Chondrocyte (in vitro differentiated cells): Measurements from ENCODE around the gene ASIC3. TPM values are rescaled to one million over a fixed set of nuclear protein-coding genes. Genes with fewer than 3 reads are reported as not detected.

Experiments
- DNase-seq: peaks from one replicate; pipeline ENCODE4 v3.0.0; 2021; ENCODE audit warnings: mixed read lengths, low spot score
- H3K27ac Mint-ChIP-seq: one replicate; pipeline ENCODE4 v1.8.0; 2021; ENCODE audit warnings: mild to moderate bottlenecking, moderate library complexity, mixed read lengths; ENCODE audit not compliant: unreplicated experiment
- H3K27me3 Mint-ChIP-seq: 2 replicates; pipeline ENCODE4 v1.8.0; 2021; ENCODE audit warnings: low read depth, mixed read lengths
- H3K36me3 Mint-ChIP-seq: 2 replicates; pipeline ENCODE4 v1.8.0; 2021; ENCODE audit warnings: low read depth, mixed read lengths
- H3K4me1 Mint-ChIP-seq: 2 replicates; pipeline ENCODE4 v1.8.0; 2021; ENCODE audit warnings: low read depth, mild to moderate bottlenecking, mixed read lengths
- H3K4me3 Mint-ChIP-seq: one replicate; pipeline ENCODE4 v1.8.0; 2021; ENCODE audit warnings: mild to moderate bottlenecking, moderate library complexity, mixed read lengths; ENCODE audit not compliant: unreplicated experiment
- H3K9me3 Mint-ChIP-seq: 2 replicates; pipeline ENCODE4 v1.8.0; 2021; ENCODE audit warnings: low read depth, mixed read lengths
- total RNA-seq: library from RNA; stranded (reverse); gene quantifications from 3 replicates; pipeline ENCODE4 v1.2.1, GENCODE V29; 2021
- TF ChIP-seq, protein P1 (sequence below): fragments of 200-600 bp; sonication (generic); IDR thresholded peaks from 2 replicates; pipeline ENCODE4 v1.5.0; 2021; ENCODE audit warnings: antibody characterized with exemption, mild to moderate bottlenecking, moderate library complexity

The ASIC3 gene
- total RNA-seq, 1 donor from 2014 or later, result 2.4 TPM

GRCh38 chr7:151079199-151079910 lies 31.0 kb downstream of the ASIC3 start:
- TF ChIP-seq, protein P1, sequence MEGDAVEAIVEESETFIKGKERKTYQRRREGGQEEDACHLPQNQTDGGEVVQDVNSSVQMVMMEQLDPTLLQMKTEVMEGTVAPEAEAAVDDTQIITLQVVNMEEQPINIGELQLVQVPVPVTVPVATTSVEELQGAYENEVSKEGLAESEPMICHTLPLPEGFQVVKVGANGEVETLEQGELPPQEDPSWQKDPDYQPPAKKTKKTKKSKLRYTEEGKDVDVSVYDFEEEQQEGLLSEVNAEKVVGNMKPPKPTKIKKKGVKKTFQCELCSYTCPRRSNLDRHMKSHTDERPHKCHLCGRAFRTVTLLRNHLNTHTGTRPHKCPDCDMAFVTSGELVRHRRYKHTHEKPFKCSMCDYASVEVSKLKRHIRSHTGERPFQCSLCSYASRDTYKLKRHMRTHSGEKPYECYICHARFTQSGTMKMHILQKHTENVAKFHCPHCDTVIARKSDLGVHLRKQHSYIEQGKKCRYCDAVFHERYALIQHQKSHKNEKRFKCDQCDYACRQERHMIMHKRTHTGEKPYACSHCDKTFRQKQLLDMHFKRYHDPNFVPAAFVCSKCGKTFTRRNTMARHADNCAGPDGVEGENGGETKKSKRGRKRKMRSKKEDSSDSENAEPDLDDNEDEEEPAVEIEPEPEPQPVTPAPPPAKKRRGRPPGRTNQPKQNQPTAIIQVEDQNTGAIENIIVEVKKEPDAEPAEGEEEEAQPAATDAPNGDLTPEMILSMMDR, result no peak
- Mint-ChIP-seq H3K9me3 (no peaks in the 10 kb centered on the region), H3K27me3 (no peaks in the 10 kb centered on the region), H3K36me3 (peaks cover 9% of the 10 kb centered on the region), H3K27ac (peak overlapping the region; percentile 97), H3K4me1 (peaks cover 46% of the 10 kb centered on the region), H3K4me3 (peak overlapping the region; percentile 87)
- no peak for DNase-seq

- TF ChIP-seq, protein P1, result no peak
- H3K4me3 Mint-ChIP-seq, result peak overlapping the region; percentile 87
- H3K9me3 Mint-ChIP-seq, result no peaks in the 10 kb centered on the region
- peaks cover 6% of the 10 kb centered on the region for H3K36me3 Mint-ChIP-seq
- peak overlapping the region; percentile 97 for H3K27ac Mint-ChIP-seq
- H3K4me1 Mint-ChIP-seq, result peaks cover 46% of the 10 kb centered on the region
- no peaks in the 10 kb centered on the region for H3K27me3 Mint-ChIP-seq
- no peak for DNase-seq
Observed at GRCh38 chr7:151080067-151080521, 31.8 kb downstream of the ASIC3 start.

GRCh38 chr7:151080522-151081169 lies 32.3 kb downstream of the ASIC3 start, which contains the start of gene FASTK:
FASTK (minus strand) TSS chr7:151080809; CDS start chr7:151080766, 43 bp downstream.
- no peak for DNase-seq
- H3K27me3 Mint-ChIP-seq, result no peaks in the 10 kb centered on the region
- TF ChIP-seq, protein P1, result no peak
- H3K9me3 Mint-ChIP-seq, result no peaks in the 10 kb centered on the region
- peaks cover 4% of the 10 kb centered on the region for H3K36me3 Mint-ChIP-seq
- peak within 1 kb of the TSS; percentile 94 for H3K4me3 Mint-ChIP-seq
- H3K27ac Mint-ChIP-seq, result peak within 1 kb of the TSS; percentile 97
- peaks cover 51% of the 10 kb centered on the region for H3K4me1 Mint-ChIP-seq

DNA sequence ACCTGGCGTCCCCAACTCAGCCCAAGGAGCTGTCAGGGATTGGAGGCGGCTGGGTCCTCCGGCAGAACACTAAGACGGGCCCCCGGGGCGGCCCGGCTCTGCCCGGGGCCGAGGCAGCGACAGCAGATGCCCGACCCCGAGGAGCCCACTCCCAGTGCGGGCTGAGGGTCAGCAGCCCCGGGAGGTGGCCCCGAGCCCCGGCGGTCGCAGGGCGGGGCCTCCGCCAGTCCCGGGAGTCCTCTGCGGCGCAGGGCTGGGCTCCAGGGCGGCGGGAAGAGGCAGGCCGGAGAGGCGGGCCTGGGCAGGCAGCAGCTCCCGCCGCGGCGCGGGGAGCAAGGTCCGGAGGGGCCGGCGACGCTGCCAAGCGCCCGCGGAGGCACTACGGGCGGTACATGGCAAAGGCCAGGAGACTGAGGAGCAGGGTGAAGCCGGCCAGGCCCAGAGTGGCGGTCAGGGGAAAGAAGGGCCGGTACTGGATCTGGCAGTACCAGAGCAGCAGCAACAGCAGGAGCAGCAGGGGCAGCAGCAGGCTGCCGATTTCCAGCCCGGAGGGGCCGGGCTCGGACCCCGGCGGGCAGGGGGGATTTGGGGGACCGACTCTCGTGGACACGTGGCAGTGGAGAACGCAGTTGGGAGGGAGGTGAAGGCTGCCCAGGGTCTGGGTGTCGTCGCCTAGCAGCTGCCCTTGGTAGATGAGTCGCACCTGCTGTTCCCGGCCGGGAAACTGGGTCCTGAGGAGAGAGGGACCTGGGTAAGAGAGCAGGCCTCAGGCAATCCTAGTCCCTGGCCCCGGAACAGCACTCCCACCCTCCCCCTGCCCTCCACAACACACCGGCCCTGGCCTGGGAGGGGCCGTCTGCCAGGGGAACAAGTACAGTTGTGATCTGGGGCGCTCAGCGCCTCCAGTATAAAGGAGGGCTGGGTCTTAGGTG lies 33.1 kb downstream of the ASIC3 start:
- Mint-ChIP-seq H3K4me3 (peak overlapping the region; percentile 94), H3K4me1 (peaks cover 52% of the 10 kb centered on the region), H3K27me3 (no peaks in the 10 kb centered on the region), H3K9me3 (no peaks in the 10 kb centered on the region), H3K27ac (peak overlapping the region; percentile 78), H3K36me3 (no peaks in the 10 kb centered on the region)
- TF ChIP-seq, protein P1, result no peak
- no peak for DNase-seq
